Stimulated activated CD4-positive, alpha-beta T cell treated with anti-CD3 and anti-CD28 coated beads, Interleukin-1b, Interleukin-23, amount 100 ng/mL, for 1 hour (primary cell): ENCODE results near the gene PTPRB.

Experiments used
- DNase-seq, 2 donors: peaks; one replicate each; pipeline ENCODE4 v3.0.0-alpha.2; 2020; ENCODE audit warnings: low read depth in 2 of 2

Gene PTPRB

GRCh38 chr12:70592664-70593063, 44.6 kb downstream of the PTPRB start:
- DNase-seq: no peak

DNA sequence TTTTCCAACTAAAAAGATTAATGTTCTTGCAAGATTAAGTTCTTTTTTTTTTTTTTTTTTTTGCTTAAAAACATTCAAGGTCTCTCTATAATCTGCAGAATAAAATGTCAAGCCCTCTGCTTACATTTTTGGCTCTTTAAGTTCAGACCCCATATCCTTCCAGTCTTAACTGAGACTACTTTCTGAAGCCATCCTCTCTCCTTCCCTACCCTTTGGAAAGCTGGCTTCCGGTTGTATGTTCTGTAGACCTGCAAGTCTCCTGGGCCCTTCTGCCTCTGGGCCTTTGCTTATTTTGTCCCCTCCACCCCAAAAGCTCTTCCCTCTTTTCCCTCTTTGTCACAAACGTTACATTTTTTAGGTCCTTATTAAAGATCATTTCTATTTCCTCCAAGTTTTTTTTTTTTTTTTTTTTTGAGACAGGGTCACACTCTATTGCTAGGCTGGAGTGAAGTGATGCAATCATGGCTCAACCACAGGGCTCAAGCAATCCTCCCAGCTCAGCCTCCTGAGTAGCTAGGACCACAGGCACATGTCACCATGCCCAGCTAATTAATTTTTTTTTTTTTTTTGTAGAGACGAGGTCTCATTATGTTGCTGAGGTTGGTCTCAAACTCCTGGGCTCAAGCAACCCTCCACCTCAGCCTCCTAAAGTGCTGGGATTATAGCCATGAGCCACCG, 46.5 kb downstream of the PTPRB start:
- DNase-seq: no peak

DNA sequence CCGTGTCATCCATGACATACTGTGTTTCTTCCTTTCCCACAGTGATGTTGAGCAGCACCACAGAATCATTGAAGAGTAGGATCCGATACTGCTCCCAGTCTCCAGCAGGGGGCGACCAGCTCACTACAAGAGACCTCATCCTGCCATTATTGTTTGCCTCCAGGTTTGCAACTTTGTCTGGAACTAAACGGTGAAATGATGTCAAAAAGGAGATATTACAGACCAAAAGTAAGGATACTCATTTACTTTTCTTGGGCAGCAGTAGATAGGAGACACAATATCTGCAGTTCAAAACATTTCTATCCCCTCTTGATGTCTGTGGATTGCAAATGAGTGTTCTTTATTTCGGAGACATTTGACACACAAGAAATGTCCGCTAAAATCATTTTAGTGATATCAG, 47.2 kb downstream of the PTPRB start:
- peak; percentile 3 to 4 for DNase-seq

- no peak for DNase-seq
Measured at GRCh38 chr12:70584332-70584731, 52.9 kb downstream of the PTPRB start.

DNA sequence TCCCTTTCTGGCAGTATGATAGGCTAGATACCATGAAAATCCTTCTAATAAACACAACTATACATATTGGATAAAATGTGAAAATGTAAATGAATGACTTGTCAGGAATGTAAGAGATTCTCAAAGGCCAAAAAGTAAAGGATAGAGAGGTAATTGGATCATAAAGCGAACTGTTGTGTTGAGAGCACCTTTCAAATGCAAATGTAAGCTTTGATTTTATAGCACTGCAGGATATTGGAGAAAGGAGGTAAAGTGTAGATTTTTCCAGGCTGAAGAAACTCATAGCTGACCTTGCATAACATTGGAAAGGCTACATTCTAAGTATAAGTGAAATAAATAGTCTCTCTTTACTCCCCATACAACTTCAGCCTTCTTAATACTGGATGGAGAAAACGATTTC, 54.0 kb downstream of the PTPRB start:
- DNase-seq: no peak

DNA sequence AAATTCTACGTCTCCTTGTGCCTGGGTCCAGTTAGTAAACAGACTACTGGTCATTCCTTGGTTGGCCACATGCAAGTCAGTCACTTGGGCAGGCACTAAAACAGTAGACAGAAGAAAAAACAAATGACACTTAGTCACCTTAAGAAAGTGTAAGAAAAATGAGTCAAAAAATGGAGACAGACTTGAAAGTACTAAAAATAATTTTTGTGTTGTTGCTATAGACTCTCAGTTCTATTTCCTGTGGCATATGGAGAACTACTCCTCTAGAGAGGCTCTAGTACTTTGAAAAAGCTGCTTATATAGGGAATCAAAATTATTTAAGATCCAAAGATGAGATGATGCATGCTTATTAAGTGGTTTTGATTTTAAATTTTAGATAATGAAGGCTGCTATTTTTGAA, 56.0 kb downstream of the PTPRB start:
- DNase-seq: no peak

DNA sequence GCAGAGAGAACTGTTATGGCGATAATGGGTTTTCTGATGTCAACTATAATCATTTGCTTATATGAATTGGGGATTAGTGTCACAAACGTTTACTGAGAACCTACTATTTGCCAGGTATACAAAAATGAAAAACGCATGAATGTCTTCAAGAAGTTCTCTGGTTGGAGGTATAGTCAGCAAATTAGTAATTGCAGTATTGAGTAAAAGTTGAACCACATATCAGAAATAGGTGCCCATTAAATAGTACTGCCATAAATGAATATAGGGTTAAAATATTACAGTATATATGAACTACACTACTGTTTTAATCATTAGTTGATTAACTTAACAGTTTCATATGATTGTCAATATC, 60.0 kb downstream of the PTPRB start:
- no peak for DNase-seq

DNA sequence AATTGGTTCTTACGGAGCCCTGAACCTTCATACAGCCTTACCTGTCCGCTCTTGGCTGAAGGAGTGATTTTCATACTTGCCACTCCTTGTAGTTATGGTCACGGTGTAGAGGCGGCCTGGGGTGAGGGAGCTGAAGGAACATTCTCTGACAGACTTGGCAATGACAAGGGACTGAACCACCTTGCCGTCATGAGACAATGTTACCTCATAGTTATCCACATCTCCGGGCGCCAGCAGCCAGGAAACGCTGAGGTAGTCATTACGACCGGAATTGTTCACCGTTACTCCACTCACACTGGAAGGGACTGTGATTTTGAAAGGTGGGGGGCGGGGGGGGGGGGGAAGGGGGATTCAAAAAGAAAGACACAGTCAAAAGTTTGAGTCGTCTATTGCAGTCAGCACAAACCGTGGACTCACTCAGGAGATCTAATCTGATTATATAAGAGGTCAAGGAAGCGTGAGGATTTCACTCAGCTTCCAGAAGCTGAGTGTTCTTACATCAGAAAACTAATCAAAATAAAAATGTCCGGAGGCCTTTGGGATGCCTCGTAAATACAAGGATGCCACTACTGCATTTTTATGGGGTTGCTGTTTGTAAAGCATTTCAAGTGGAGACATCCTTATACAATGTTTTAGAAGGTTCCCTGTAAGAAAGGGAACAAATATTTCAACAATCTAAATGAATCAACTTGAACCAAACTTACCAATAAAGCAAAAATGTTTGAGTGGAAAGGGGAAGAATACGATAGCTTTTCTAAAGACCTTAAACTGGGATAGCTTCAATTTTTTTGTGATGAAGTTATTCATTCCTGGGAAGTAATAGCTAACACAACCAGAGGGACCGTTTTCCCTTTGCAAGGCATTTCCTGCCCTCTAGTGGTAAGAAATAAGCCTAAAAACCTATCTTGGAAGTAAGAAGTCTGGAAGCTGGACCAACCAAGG, 60.6 kb downstream of the PTPRB start:
- DNase-seq: no peak

DNA sequence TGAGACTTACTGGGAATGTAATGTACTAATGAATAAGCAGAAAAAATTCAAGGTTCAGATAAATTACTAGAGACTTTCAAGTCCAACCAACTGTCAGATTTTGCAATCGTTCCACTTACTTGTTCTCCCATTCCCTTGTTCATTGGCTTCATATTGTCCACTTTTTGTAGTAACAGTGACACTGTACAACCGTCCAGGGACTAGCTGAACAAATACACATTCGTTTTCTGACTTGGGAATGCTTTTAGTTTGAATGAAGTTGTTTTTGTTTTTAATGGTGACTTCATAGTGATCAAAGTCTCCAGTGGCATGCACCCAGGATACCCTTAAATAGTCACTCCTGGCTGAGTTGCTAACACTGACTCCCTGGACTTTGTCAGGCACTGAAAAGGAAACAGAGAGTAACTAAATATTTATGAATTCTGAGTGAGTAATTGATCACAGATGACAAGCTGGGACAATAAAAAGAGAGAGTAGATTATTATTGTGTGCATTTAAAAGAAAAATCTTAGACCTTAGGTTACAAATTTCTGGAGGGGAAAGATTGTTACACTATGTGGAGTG, 65.4 kb downstream of the PTPRB start:
- DNase-seq: no peak

GRCh38 chr12:70571029-70571428, 66.2 kb downstream of the PTPRB start:
- no peak for DNase-seq

DNA sequence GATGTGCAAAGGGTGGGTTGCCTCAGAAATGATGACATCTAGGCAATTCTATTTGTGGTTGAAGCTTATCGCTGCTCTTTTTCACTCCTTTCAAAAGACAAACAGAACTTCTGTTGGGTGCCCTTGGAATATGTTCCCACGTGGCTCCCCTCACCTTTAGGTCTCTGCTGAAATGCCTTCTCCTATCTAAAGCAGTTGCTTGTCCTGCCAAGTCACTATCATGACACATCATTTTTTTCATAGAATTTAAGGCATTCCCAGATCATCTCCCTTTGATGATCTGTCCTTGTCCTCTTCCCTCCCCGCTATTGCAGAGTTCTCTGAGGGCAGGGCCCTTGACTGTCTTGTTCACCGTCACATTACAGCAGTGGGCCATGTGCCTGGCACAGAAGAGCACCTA, 75.7 kb downstream of the PTPRB start:
- no peak for DNase-seq

DNA sequence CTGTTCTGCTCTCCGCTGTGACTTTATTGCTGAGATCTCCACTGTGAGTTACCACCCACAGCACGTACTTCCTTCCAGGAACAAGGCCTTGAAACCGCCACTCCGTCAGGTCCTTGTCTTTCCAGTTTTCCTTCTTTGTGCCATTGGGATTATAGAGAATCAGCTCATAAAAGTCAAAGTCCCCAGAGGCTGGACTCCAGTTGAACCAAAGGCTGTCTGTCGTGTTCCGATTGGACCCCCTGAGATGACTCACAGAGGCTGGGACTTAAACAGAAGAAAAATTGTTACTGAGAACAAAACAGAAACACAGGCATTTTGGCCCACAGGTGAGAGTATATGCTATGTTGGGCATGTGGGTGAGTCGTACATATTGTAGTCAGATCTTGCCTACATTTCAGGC, 76.6 kb downstream of the PTPRB start:
- no peak for DNase-seq

DNA sequence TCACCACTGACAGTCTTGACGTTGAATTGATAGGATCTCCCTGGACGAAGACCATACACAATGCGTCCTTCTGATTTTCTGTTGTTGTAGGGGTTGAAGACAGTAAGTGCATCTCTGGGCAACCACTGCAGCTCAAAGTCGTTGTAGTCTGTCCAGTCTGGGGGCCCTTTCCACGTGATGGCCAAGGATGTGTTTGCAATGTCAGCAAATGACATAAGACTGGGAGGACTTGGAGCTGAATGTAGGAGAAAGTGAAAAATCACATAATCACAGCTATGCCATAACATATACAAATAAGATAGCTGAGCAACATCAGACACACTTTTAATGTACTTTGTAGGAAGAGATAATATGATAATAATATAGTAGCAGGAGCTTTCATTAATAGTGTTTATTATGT, 77.8 kb downstream of the PTPRB start:
- DNase-seq: no peak

GRCh38 chr12:70557583-70558191, 79.5 kb downstream of the PTPRB start:
- DNase-seq: no peak

DNA sequence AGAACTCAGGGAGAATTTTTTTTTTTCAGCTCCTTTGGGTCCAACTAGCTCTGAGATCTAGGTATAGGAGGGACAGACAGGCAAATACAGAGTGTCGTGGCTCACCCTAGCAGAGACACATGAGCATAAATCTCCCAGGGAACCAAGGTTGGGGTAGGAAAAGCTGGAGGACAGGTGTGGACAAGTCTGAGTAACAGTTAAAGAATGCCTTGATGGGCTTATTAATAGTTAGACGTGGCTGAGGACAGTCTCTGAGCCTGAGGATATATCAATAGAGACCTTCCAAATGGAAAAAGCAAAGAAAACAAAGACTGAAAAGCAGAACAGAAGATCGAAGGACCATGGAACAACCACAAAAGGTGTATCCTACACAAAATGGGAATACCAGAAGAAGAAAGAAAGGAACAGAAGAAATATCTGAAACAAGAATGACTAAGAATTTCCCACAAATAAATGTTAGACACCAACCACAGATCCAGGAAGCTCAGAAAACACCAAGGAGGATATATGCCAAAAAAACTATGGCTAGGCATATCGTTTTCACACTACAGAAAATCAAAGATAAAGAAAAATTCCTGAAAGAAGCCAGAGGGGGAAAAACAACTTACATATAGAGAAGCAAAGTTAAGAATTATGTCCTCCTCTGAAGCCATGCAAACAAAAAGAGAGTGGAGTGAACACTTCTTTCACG, 80.9 kb downstream of the PTPRB start:
- DNase-seq: no peak

DNA sequence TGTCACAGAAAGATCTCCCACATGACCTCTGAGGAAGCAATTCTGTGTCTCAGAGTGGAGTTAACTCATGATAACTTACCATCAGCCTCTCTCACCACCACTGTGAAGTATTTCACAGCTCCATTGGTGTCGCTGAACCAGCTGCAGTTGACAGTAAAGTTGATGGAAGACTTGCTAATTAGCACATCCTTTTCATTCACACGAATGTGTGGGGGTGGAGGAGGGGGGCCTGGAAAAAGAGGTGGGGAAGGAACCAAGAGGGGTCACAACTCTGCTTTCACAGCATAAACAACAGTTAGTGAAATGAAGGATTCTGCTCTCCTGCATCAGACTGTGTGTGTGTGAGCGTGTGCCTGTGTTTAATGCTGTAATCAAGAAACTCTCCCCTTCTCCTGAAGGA, 82.1 kb downstream of the PTPRB start:
- no peak for DNase-seq

DNA sequence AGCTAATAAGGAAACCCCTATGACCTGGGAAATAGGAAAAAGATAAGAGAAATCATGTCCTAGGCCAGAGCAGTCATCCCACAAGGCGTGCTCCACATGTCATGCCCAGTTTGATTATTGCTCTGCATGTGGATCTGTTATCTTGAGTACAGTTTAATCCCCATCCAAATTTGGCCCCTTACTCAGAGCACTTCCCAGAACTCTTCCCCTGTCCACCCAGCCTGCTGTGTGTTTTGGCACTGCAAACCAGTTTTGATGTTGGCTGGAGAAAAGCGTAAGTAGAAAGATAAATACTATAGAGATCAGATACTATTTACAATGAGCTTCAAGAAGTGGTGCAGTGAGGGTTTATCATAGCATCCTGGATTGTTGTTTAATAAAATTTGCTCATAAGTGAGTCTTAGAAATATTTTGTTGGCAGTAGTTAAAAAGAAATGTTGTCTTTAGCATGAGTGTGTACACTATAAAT, 83.8 kb downstream of the PTPRB start:
- no peak for DNase-seq

- no peak for DNase-seq
Measured at GRCh38 chr12:70551731-70552130, 85.5 kb downstream of the PTPRB start.

DNA sequence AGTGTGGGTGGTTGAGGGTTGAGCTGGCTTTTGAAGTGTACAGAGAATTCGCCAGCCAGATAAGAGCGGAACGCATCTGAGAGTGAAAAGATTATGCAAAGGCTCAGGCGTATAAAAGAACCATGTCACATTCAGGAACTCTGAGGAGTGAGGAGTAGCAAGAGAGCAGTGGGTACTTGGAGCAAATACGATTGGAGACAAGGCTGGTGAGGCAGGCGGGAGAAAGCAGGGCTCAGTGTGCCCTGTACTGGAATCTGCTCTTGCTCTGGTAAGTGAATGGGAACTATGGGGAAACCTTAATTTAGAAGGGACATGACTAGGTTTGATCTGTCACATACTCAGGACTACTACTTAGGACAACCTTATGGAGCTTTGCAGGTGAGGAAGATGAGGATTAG, 87.0 kb downstream of the PTPRB start:
- DNase-seq: no peak

DNA sequence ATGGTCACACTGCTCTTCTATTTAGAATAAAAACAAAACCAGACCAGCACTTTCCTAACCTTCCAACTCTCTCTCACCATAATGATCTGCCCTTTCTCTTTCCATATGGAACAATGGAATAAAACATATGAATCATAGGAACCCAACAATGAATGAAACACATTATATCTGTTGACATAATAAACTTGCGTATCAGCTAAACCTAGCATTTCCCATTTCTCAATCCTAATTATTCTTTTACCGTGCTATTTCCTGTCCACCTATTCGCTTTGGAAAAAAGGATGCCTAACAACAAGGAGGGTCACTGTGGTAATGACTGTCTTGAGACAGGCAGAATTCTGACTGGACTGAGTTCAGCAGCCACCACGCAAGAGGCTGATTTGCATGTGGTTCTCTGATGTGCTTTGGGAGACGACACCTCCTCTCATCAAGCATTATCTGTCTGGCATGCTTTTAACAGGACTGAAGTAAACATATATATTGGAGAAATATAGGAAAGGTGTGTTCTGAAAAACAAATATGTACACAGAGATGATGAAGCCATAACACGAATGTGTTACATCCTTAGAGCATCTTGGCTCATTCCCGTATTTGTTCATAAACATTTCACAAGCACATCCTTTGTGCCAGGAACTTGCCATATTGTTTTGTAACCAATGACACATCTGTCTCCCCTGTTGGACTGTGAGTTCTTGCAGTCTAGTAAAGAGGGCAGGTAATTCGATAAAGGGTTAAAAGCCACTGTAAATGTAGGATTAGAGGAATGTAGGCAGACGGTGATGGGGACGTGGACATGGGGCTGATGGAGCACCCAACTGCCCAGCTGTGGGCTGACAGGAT, 87.7 kb downstream of the PTPRB start:
- DNase-seq: no peak

- no peak for DNase-seq
Measured at GRCh38 chr12:70543444-70543843, 93.8 kb downstream of the PTPRB start.
